Measurements from ENCODE around the gene NFYA.
A peak's percentile ranks its signal among the peaks of the same experiment; 100 is the strongest.

Gene NFYA

GRCh38 chr6:41072836-41073202 is at the start of gene NFYA:
NFYA (plus strand) TSS chr6:41072974; CDS start chr6:41079090, 6,116 bp downstream.
- DNase-seq (ENCODE audit: low read depth) = no peak

GRCh38 chr6:41023114-41023513 is 49.7 kb upstream of the NFYA start:
- no peak for DNase-seq (ENCODE audit: low read depth)

GRCh38 chr6:41025966-41026530 is 46.7 kb upstream of the NFYA start:
- no peak for DNase-seq (ENCODE audit: low read depth)

GRCh38 chr6:41027241-41027640 is 45.5 kb upstream of the NFYA start:
- no peak for DNase-seq (ENCODE audit: low read depth)

- peak; percentile 46 for DNase-seq (ENCODE audit: low read depth)
These were observed 44.8 kb upstream of the NFYA start for GRCh38 chr6:41027799-41028560.

- no peak for DNase-seq (ENCODE audit: low read depth)
These were observed 44.0 kb upstream of the NFYA start for GRCh38 chr6:41028561-41029412.

- no peak for DNase-seq (ENCODE audit: low read depth)
These were observed 39.9 kb upstream of the NFYA start for GRCh38 chr6:41032830-41033229.

GRCh38 chr6:41033776-41034175 is 39.0 kb upstream of the NFYA start:
- no peak for DNase-seq (ENCODE audit: low read depth)

- no peak for DNase-seq (ENCODE audit: low read depth)
These were observed 36.6 kb upstream of the NFYA start for GRCh38 chr6:41036186-41036585.

- DNase-seq (ENCODE audit: low read depth) = no peak
These were observed 36.2 kb upstream of the NFYA start for GRCh38 chr6:41036601-41037000.

GRCh38 chr6:41037107-41037900 is 35.5 kb upstream of the NFYA start:
- DNase-seq (ENCODE audit: low read depth) = no peak

- no peak for DNase-seq (ENCODE audit: low read depth)
These were observed 34.6 kb upstream of the NFYA start for GRCh38 chr6:41038205-41038604.

GRCh38 chr6:41039060-41039998 is 33.4 kb upstream of the NFYA start, which contains the start of gene UNC5CL:
UNC5CL (minus strand) TSS chr6:41039221; CDS start chr6:41035074, 4,147 bp downstream.
- DNase-seq (ENCODE audit: low read depth) = peak; percentile 37

- no peak for DNase-seq (ENCODE audit: low read depth)
These were observed 32.5 kb upstream of the NFYA start for GRCh38 chr6:41040101-41040939.

- DNase-seq (ENCODE audit: low read depth) = no peak
These were observed 31.7 kb upstream of the NFYA start for GRCh38 chr6:41040940-41041536.

- no peak for DNase-seq (ENCODE audit: low read depth)
These were observed 30.3 kb upstream of the NFYA start, which contains the start of gene TSPO2 for GRCh38 chr6:41042226-41043055. TSPO2 (plus strand) TSS chr6:41042467; CDS start chr6:41042986, 519 bp downstream.

GRCh38 chr6:41043151-41043550 is 29.6 kb upstream of the NFYA start:
- DNase-seq (ENCODE audit: low read depth) = no peak

GRCh38 chr6:41045664-41046063 is 27.1 kb upstream of the NFYA start:
- DNase-seq (ENCODE audit: low read depth) = no peak

All from stimulated activated CD8-positive, alpha-beta memory T cell treated with anti-CD3 and anti-CD28 coated beads, Interleukin-12 subunit alpha, Interleukin-12 subunit beta, amount 100 ng/mL, for 1 hour (primary cell).